Measurements from ENCODE around the gene TIMM44.

The TIMM44 gene

GRCh38 chr19:7877249-7877836 lies 66.1 kb downstream of the TIMM44 start:
- no peak for DNase-seq (ENCODE audit: low read depth in 2 of 2, low spot score in 1 of 2)
